Activated T-helper 1 cell treated with anti-CD3 and anti-CD28 coated beads, Interleukin-2, amount 50 U/mL, for 16 hours (primary cell): ENCODE data around the gene HASPIN.
"Not testable (repeated sequence)": the region's sequence is repeated elsewhere in the genome, so short reads cannot be mapped to it uniquely, and the experiment has no call there.

ENCODE experiments used
- DNase-seq, 2 donors: peaks; one replicate each; pipeline ENCODE4 v3.0.0-alpha.2; 2020; ENCODE audit warnings: low read depth in 1 of 2, low spot score in 1 of 2

Gene HASPIN

DNA sequence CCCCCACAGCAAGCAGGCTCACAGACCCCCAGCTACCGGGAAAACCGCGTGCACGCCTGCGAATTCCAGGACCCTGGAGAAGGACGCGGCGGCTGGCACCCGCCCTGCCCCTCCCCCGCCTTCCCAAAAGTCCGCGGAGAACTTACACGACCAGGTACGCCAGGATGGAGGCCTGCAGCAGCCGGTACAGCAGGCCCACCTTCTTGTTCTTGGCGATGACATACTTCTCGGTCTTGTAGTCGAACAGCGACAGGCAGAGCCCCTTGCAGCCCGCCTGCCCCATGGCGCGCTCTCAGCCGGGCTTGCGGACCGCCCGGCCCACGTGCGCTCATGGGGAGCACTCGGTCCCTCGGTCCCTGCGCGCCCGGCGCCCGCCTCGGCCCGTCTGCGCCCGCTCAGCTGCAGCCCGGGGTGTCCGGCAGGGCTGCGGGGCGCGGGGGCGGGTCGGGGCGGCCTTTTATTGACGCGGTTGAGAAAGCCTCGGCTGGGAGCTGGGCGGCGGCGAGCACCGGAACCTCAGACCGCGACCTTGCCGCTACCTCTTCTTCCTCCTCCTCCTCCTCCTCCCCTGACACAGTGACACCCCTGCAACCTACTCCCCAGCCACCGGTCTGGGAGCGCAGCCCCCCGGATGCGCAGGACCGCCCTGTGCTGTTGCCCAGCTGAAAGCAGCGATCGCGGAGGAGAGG lies 27.8 kb upstream of the HASPIN start, which contains the start of gene P2RX5:
P2RX5 (minus strand) TSS at position 433 of the 689 bp plus-strand sequence; CDS start at position 283, 150 bp downstream.
- no peak for DNase-seq

DNA sequence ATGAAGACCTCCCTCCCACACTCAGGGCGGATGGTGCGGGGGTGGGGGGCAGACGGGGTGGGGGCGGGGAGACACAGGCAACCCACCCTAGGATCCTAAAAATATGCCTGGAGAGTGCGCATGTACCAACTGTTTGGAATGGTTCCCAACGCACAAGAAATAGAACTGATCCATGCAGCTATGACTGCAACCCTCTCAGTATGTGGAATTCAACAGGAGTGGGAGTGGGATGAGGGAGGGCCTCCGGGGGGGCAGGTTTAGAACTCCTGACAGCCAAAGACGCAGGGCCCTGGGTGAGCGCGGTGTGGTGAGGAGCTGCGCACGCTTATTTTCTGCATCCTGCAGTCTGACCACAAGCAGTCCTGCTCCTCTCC lies 26.6 kb upstream of the HASPIN start:
- DNase-seq: no peak

DNA sequence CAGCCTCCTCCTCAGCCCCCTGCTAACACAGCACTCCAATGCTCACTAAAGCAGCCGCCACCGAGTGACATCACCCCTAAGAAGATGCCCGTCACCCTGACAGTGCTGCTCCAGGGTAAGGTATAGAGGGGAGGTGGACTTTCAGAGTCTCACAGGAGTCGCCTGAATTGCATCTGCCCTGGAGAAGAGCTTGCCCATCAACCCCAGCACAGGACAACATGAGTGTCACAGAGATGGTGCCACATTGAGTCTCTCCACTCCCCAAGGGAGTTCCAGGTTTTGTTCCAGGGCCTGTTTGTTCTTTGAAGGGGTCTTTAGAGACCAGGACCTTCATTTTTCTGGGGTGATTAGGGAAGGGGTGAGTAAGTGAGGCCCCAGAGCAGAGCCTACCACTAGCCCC lies 25.6 kb upstream of the HASPIN start:
- DNase-seq: no peak

DNA sequence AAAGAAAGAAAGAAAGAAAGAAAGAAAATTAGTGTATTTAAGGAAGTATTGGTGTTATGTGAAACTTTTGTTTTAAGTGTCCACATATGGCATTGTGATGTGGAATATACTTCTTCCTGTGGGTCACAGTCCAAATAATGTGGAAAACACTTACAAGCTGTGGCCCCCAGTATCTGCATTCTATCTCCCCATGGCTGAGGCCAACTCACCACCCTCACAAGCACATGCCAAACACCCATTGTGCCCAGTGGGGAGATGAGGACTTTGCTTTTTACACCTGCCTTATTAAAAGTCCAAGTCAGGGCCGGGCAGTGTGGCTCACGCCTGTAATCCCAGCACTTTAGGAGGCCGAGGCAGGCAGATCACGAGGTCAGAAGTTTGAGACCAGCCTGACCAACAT lies 23.8 kb upstream of the HASPIN start:
- no peak for DNase-seq

DNA sequence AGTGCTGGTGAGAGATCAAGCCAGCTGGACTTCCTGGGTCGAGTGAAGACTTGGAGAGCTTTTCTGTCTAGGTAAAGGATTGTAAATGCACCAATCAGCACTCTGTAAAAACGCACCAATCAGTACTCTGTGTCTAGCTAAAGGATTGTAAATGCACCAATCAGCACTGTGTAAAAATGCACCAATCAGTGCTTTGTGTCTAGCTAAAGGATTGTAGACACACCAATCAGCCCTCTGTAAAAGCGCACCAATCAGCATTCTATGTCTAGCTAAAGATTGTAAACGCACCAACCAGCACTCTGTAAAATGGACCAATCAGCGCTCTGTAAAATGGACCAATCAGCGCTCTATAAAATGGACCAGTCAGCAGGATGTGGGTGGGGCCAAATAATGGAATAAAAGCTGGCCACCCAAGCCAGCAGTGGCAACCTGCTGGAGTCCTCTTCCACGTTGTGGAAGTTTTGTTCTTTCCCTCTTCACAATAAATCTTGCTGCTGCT lies 21.6 kb upstream of the HASPIN start:
- DNase-seq: not testable (repeated sequence)

DNA sequence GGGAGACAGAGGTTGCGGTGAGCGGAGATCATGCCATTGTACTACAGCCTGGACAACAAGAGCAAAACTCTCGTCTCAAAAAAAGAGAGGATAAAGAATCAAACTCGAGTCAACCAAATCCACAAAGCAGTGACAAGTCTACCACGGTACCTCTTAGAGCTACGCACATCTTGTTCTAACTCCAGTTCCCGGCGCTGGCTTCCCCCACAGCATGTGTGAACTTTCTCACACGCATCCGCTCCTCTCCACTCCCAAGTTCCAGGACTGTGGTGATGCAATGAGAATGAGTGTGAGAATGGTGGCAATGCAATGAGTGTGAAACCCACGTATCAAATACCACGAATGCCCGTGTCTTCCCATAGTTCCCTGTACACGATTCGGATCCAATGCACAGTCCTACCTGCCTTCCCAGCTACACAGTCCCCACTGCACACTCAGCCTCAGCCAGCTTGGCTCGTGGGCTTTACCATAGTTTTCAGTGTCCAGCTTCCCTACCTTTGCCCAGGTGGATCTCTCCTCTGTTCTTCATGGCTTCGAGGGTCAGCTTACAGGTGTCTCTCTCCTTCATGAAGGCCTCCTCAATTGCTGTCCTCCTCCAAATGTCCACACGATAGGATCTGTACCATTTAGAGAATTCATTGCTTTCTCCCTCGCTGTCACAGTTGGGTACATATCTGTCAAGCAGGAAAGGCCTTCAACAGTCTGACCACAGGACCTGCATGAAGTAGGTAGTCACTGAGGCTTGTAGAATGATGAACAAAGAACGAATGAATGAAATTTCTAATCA lies 18.6 kb upstream of the HASPIN start:
- DNase-seq: no peak

DNA sequence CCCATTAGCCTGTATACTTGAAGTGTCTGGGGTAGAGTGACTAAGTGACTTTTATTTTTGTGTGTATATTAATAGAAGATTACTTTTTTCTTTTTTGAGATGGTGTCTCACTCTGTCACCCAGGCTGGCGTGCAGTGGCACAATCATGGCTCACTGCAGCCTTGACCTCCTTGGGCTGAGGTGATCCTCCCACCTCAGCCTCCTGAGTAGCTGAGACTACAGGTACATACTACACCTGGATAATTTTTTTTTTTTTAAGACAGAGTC lies 18.1 kb upstream of the HASPIN start:
- DNase-seq: not testable (repeated sequence)

DNA sequence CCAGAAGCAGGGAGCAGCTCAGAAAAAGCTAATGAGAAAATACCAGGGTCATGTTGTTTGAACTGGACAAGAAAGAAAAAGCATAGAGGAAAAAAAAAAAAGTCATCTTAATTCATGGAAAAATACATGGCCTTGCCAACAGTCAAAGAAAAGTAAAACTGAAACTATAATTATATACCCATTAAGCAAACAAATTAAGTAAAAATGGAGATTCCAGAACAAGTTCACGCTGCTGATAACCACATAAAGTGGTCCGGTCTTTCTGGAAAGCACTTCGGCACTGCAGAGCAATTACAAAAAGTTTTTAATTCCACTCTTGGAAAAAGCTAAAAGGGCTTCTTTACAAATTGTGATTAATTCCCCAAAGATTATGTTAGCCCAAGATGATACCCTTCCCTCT lies 15.3 kb upstream of the HASPIN start:
- DNase-seq: no peak

DNA sequence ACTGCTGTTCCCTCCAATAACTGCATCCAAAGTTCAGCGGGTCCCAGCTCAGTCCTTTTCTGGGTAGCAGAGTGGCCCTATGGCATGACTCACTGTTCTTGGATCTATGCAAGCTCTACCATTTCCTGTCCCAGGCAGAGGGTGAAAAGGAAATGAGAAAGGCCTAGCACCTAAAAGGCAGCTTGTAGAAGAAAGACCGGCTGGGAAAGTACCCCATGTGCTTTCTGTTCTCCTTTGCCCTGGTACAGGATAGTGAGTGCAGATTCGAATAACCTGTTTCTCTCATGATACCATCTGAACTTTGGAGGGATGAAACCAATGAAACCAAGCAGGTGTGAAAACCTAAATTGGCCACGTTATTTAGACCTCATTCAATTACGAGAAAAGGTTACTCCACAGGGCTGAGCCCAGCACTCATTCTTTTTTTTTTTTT lies 12.7 kb upstream of the HASPIN start:
- peak; percentile 11 to 62 for DNase-seq

DNA sequence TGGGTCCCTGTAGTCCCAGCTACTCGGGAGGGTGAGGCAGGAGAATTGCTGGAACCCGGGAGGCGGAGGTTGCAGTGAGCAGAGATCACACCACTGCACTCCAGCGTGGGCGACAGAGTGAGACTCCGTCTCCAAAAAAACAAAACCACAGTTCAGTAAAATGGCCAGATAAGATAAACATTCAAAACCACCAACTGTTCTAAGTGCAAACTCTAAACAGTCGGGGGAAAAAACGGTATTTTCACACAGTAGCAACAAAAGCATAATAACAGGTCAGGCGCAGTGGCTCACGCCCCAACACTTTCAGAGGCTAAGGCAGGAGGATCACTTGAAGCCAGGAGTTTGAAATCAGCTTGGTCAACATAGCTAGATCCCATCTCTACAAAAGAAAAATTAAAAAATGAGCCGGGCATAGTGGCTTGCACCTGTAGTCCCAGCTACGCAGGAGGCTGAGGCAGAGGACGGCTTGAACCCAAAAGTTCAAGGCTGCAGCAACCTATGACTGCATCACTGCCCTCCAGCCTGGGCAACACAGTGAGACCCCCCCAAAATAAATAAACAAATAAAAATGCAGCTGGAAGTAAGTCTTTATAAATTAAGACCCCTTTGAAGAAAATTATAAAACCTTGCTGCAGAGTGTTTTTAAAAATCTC lies 10.8 kb upstream of the HASPIN start:
- no peak for DNase-seq

DNA sequence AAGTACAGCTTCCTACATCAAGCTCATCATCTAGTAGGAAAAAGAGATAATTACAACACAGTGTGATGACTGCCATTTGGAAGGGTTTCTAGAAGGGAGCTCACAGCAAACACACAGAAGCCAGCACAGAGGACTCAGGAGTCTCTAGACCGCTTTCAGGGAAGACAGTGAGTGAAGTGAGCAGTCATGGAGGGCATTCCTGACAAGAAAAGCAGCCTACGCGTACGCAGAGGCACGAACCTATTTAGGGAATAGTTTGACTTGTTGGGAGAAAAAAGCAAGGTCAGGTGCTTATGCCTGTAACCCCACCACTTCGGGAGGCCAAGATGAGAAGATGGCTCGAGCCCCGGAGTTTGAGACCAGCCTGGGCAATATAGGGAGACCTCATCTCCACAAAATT lies 8.4 kb upstream of the HASPIN start:
- DNase-seq: no peak

DNA sequence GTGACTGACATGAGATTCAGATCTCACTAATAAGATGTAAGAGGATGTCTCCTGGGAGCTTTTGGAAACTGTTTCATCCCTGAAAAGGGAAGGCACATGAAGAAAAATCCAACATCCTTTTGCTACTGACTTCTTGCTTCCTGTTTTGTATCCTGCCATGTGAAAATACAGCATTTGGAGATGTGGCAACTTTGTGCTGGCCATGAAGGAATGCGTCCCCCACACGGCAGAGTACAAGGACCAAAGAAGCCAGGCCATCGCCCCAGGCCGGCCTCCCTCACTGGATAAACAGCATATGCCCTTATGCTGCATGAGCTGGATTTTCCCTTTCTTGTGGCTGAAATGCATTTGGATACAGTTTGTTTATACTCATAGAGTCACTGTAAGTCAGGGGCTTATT lies 5.5 kb upstream of the HASPIN start:
- no peak for DNase-seq

DNA sequence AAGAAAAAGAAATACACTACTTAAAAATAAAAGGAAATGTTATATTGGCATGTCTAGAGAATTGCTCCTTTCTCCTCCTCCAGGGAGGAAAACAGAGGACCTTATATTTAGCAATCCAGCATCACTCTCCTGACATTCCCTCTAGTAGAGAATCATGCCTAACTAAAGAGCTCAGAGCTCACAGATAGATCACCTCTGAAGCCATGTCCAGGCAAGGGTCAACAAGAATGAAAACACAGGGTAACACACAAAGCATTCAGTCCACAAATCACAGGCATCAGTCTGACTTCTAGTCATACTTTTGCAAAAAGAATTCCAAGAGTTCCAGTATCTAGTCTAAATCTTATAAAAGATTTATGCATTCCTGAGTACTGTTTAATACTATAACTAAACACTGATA lies 4.4 kb upstream of the HASPIN start:
- DNase-seq: no peak

DNA sequence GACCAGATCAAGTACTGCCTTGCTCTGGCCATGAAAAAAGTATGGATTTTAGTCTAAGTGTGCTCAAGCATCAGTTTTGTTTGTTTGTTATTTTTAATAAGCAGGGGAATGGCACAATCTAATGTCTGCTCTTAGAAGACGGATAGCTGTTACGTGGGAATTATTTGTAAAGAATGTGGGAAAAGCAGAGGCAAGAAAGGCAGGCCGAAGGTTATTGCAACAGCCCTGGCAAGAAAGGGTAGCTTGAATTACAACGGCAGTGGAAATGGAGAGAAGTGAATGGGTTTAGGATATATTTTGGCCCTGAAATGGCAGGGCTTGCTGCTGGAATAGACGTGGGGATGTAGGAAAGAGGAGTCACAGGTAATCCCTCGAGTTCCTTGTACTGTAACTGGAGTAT lies 987 bp upstream of the HASPIN start:
- DNase-seq: no peak

DNA sequence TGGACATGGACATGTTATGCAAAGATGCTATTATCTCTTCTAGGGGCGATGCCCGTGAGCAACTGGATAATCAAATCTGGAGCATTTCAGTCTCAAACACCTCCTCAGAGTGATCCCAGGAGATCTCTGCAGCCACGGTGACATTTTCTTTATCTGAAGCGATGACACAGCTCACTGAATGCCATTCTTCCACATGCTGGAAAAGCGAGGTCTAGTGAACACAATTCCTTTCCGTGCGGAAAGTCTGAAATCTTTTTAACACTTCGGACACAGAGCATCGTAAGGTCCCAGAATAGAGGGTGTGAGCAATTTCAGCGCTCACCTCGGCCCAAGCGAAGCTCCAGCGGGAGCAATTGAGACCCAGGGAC lies 531 bp upstream of the HASPIN start:
- DNase-seq: no peak

DNA sequence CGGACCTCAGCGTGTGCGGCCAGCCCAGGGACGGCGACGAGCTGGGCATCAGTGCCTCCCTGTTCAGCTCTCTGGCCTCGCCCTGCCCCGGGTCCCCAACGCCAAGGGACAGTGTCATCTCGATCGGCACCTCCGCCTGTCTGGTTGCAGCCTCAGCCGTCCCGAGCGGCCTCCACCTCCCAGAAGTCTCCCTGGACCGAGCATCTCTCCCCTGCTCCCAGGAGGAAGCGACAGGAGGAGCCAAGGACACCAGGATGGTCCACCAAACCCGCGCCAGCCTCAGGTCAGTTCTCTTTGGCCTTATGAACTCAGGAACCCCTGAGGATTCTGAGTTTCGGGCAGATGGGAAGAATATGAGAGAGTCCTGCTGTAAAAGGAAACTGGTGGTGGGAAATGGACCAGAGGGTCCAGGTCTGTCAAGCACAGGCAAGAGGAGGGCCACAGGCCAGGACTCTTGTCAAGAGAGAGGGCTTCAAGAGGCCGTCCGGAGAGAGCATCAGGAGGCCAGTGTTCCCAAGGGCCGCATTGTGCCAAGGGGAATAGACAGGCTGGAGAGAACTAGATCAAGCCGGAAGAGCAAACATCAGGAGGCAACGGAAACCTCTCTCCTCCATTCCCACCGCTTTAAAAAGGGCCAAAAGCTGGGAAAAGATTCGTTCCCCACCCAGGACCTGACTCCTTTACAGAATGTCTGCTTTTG lies 825 bp downstream of the HASPIN start:
- no peak for DNase-seq

DNA sequence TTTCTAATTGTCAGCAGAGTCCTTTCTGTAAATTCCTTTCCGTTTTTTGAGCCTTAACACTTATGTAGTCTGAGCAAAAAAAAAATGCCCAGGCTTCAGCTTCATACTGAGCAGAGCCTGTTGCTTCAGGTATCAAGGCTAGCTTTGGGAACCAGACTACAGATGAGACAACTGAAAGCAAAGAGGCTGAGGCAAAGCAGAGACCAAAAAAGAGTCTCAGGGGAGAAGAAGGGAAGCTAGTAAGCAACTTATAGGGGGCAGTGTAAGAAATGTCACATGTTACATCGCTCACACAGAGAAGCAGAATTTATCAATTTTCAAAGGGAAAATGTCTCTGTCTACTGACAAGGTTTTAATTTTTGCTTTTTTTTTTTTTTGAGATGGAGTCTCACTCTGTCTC lies 3.3 kb downstream of the HASPIN start:
- no peak for DNase-seq

DNA sequence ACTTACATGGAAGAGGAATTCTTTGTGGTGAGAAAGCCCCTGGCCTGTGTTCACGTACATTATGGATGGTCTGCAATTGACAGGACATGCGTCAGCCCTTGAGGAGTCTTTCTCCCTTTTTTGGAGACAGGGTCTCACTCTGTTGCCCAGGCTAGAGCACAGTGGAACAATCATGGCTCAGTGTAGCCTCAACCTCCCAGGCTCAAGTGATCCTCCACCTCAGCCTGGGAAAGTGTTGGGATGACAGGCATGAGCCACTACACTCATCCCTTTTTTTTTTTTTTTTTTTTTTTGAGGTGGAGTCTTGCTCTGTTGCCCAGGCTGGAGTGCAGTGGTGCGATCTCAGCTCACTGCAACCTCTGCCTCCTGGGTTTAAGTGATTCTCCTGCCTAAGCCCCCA lies 4.4 kb downstream of the HASPIN start:
- not testable (repeated sequence) for DNase-seq

DNA sequence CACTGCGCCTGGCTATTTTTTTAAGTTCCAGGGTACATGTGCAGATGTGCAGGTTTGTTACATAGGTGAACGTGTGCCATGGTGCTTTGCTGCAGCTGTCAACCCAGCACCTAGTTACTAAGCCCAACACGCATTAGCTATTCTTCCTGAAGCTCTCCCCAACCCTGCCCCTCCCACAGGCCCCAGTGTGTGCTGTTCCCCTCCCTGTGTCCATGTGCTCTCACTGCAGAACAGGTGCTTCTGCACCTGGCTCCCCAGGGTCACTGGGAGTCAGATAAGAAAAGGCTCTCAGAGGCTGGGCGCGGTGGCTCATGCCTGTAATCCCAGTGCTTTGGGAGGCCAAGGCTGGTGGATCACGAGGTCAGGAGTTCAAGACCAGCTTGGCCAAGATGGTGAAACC lies 6.2 kb downstream of the HASPIN start:
- DNase-seq: no peak

DNA sequence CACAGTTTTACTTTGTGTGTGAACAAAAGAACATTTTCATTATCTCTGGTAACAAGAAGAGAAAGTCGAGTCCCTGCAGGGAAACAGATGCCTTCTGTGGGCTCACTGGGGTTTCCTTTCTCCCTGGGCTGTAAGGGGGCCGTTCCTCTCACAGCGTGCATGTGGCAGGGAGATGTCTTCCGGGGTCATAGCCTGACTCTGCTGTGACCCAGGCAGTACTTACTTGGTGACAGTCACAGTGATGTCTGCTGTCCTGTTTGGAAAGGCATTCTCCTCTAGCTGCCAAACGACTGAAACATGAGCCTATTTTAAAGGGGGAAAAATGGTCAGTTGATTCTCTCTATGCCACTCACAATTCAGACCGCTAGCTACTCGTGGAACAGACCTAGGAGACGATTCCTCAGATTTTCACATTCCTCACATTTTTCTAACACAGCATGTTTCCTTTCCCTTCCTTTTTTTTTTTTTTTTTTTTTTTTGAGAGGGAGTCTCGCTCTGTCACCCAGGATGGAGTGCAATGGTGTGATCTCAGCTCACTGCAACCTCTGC lies 7.3 kb downstream of the HASPIN start:
- no peak for DNase-seq

DNA sequence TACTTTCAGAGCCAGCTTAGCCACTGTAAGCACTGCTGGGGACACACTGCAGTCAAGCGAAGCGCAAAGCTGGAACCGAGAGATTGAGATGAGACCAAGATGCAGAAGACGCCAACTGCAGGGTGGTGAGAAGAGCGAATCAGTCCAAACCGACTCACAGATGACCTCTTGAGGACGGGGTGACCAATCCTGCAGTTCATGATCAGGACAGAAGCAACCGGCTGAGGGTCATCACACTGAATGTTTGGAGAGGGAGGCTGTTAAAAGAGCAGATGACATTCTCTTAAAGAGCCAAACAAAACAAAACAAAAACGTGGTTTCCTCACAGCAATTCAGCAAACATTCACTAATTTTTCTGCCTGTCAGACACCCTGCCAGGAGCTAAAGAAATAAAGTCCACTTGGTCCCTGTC lies 8.5 kb downstream of the HASPIN start:
- DNase-seq: no peak

DNA sequence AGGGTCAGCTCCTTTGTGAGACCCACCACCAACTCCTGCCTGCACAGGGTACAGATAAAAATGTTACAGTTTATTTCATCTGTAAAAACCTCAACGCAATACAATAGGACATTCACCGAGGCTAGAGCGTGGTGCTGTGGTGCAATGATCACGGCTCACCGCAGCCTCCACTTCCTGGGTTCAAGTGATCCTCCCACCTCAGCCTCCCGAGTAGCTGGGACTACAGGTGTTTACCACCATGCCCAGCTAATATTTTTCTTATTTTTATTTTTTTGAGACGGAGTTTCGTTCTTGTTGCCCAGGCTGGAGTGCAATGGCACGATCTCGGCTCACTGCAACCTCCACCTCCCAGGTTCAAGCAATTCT lies 11.2 kb downstream of the HASPIN start:
- not testable (repeated sequence) for DNase-seq
